B cell (primary cell): ENCODE measurements around the gene DUSP9. TPM values are rescaled to one million over a fixed set of nuclear protein-coding genes. Genes with fewer than 3 reads are reported as not detected.

Experiments
- ATAC-seq: fragments of 200-7000 bp; cut with Tn5 transposase; one replicate; pipeline ENCODE4 v1.10.0; 2021; ENCODE audit warnings: low read depth, mild to moderate bottlenecking, moderate number of reproducible peaks, moderate library complexity
- CTCF ChIA-PET: fragments of 350-600 bp; sonication (Branson Sonifier 250); formaldehyde crosslinking; loops from one replicate; lab custom pipeline; 2021; ENCODE audit warnings: antibody characterized with exemption, inconsistent platforms; lab: Charles Lee
- POLR2A ChIA-PET: fragments of 350-600 bp; sonication (Branson Sonifier 250); formaldehyde crosslinking; loops from one replicate; lab custom pipeline; 2021; ENCODE audit warnings: antibody characterized with exemption; lab: Charles Lee
- DNase-seq: peaks from one replicate; pipeline ENCODE4 v3.0.0; 2013
- H2AFZ ChIP-seq: 2 replicates; pipeline ENCODE4 v1.6.1; 2012; ENCODE audit warnings: mild to moderate bottlenecking, low read depth, low read length; ENCODE audit not compliant: insufficient read depth, poor library complexity, severe bottlenecking
- H3K27ac ChIP-seq, 2 donors: 1 replicate in 1 of 2; 2 replicates in 1 of 2; pipeline ENCODE4 v1.5.1; 2012 to 2013; ENCODE audit warnings: low read length in 2 of 2, mild to moderate bottlenecking in 2 of 2, moderate library complexity in 1 of 2
- H3K27me3 ChIP-seq, 4 experiments: fragments of 200-600 bp in 1 of 4; sonication (generic) in 1 of 4; replicated peaks in 1 of 4; 1 replicate in 2 of 4; 2 replicates in 2 of 4; pipeline versions ENCODE4 v1.6.1 to v1.7.0; 2013 to 2016; ENCODE audit warnings: low read length in 3 of 4, mild to moderate bottlenecking in 2 of 4, mixed read lengths in 1 of 4, moderate library complexity in 1 of 4; ENCODE audit not compliant: insufficient read depth in 4 of 4, control insufficient read depth in 3 of 4; ENCODE audit errors: control extremely low read depth in 1 of 4
- H3K36me3 ChIP-seq, 2 experiments: replicated peaks in 1 of 2; 1 replicate in 1 of 2; 2 replicates in 1 of 2; pipeline versions ENCODE4 v1.6.1 to v1.7.1; 2013; ENCODE audit warnings: low read length in 1 of 2; ENCODE audit not compliant: insufficient read depth in 2 of 2, control insufficient read depth in 1 of 2; ENCODE audit errors: control extremely low read depth in 1 of 2, extremely low read depth in 1 of 2
- H3K4me1 ChIP-seq, 2 donors: fragments of 200-600 bp in 1 of 2; sonication (generic) in 1 of 2; 1 replicate in 1 of 2; 2 replicates in 1 of 2; pipeline versions ENCODE4 v1.5.1 to v1.6.1; 2013 to 2017; ENCODE audit warnings: low read length in 2 of 2; ENCODE audit not compliant: control insufficient read depth in 2 of 2, insufficient read depth in 2 of 2
- H3K4me2 ChIP-seq: replicated peaks from 2 replicates; pipeline ENCODE3; 2012; ENCODE audit warnings: mild to moderate bottlenecking, low read depth, low read length; ENCODE audit not compliant: poor library complexity, severe bottlenecking
- H3K4me3 ChIP-seq, 5 experiments: fragments of 200-600 bp in 1 of 5; sonication (generic) in 1 of 5; 1 replicate in 3 of 5; 2 replicates in 2 of 5; pipeline versions ENCODE4 v1.5.1 to v1.7.0; 2011 to 2016; ENCODE audit warnings: low read length in 4 of 5, mild to moderate bottlenecking in 4 of 5, low read depth in 2 of 5, control low read depth in 1 of 5, moderate library complexity in 1 of 5; ENCODE audit not compliant: insufficient read depth in 1 of 5; ENCODE audit errors: control extremely low read depth in 1 of 5, extremely low read depth in 1 of 5
- H3K79me2 ChIP-seq: fragments of 200-600 bp; sonication (generic); one replicate; pipeline ENCODE4 v1.6.0; 2016; ENCODE audit warnings: low read length; ENCODE audit not compliant: control insufficient read depth, insufficient read depth
- H3K9ac ChIP-seq: fragments of 200-600 bp; sonication (generic); 2 replicates; pipeline ENCODE4 v1.6.1; 2017; ENCODE audit warnings: mild to moderate bottlenecking, low read length, moderate library complexity
- H3K9me3 ChIP-seq, 3 donors: one replicate each; pipeline versions ENCODE4 v1.6.1 to v1.7.1; 2013; ENCODE audit warnings: low read length in 2 of 3; ENCODE audit not compliant: control insufficient read depth in 2 of 3, insufficient read depth in 1 of 3; ENCODE audit errors: control extremely low read depth in 1 of 3
- H4K20me1 ChIP-seq: 2 replicates; pipeline ENCODE4 v1.6.0; 2012; ENCODE audit warnings: mild to moderate bottlenecking, low read length; ENCODE audit not compliant: insufficient read depth, control insufficient read depth, poor library complexity, severe bottlenecking
- H3K27ac Mint-ChIP-seq: one replicate; pipeline ENCODE4 v1.8.0; 2021; ENCODE audit warnings: mixed read lengths
- H3K27me3 Mint-ChIP-seq: one replicate; pipeline ENCODE4 v1.8.0; 2021; ENCODE audit warnings: mixed read lengths
- H3K4me1 Mint-ChIP-seq: one replicate; pipeline ENCODE4 v1.8.0; 2021; ENCODE audit warnings: mixed read lengths
- H3K4me3 Mint-ChIP-seq: one replicate; pipeline ENCODE4 v1.8.0; 2021; ENCODE audit warnings: mixed read lengths
- H3K9me3 Mint-ChIP-seq: one replicate; pipeline ENCODE4 v1.8.0; 2022; ENCODE audit warnings: mixed read lengths; ENCODE audit not compliant: insufficient read depth
- EZH2 ChIP-seq: IDR thresholded peaks from 2 replicates; pipeline ENCODE4 v1.6.1; 2012; ENCODE audit warnings: borderline replicate concordance, low read depth, mild to moderate bottlenecking, moderate library complexity, low read length; ENCODE audit not compliant: insufficient read depth, poor library complexity, severe bottlenecking
- WGBS: methylation state at CpG from one replicate; pipeline ENCODE4 v1.1.5; 2013; ENCODE audit warnings: missing lambda C conversion rate; ENCODE audit not compliant: insufficient coverage; 5-methylcytosine and 5-hydroxymethylcytosine counted together
- intact Hi-C: fragments of 100-400 bp; cut with micrococcal nuclease; formaldehyde crosslinking; loops from one replicate; pipeline ENCODE4 v1.10.0; 2022
- polyA plus RNA-seq: library from polyadenylated mRNA; depleted of rRNA; stranded (reverse); fragments of >200 nt; gene quantifications from 2 replicates; pipeline ENCODE4 v1.2.3, GENCODE V29; 2012
- total RNA-seq, 2 donors: library from RNA; stranded (reverse); fragments of 120-200 nt in 1 of 2; gene quantifications; 1 replicate in 1 of 2; 2 replicates in 1 of 2; pipeline versions ENCODE4 v1.2.3 to v1.2.4, GENCODE V29; 2013 to 2022
- TF ChIP-seq, protein P1 (sequence below): fragments of 200-600 bp; IDR thresholded peaks from one replicate; pipeline ENCODE4 v1.8.0; 2022; ENCODE audit warnings: antibody characterized with exemption, mild to moderate bottlenecking

The DUSP9 gene
- total and polyA plus RNA-seq, 2 donors (not counting 1 experiment from before 2014, with no cell fraction given): not detected

DNA sequence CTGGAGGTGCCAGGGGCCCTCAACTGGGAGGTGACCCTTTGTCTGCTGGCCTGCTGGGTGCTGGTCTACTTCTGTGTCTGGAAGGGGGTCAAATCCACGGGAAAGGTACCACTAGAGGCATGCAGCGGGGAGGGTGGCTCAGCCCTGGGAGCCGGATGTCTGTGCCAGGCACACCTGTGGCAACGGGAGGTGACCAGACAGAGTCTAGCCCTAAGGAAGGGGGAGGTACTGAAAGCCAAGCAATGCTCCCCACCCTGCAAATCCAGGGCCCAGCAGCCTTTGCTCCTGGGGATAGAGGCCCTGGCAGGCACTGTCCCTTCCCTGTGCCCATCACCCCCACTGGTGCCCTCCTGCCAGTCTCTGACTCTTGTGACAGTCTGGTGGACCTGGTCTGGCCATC lies 45.0 kb downstream of the DUSP9 start:
- Histone ChIP-seq H3K9me3 (no peaks in the 10 kb centered on the region), H3K36me3 (no peaks in the 10 kb centered on the region), H4K20me1 (no peaks in the 10 kb centered on the region), H3K4me1 (peaks cover 0 to 4% of the 10 kb centered on the region in 2 donors), H2AFZ (no peak overlapping the region), H3K27me3 (peaks cover 0 to 11% (median 0%) of the 10 kb centered on the region in 4 experiments), H3K27ac (no peak overlapping the region), H3K79me2 (no peaks in the 10 kb centered on the region), H3K9ac (no peak overlapping the region), H3K4me2 (no peak overlapping the region), H3K4me3 (no peak overlapping the region)
- no peaks in the 10 kb centered on the region for H3K9me3 Mint-ChIP-seq
- TF ChIP-seq EZH2: no peak
- TF ChIP-seq, protein P1, sequence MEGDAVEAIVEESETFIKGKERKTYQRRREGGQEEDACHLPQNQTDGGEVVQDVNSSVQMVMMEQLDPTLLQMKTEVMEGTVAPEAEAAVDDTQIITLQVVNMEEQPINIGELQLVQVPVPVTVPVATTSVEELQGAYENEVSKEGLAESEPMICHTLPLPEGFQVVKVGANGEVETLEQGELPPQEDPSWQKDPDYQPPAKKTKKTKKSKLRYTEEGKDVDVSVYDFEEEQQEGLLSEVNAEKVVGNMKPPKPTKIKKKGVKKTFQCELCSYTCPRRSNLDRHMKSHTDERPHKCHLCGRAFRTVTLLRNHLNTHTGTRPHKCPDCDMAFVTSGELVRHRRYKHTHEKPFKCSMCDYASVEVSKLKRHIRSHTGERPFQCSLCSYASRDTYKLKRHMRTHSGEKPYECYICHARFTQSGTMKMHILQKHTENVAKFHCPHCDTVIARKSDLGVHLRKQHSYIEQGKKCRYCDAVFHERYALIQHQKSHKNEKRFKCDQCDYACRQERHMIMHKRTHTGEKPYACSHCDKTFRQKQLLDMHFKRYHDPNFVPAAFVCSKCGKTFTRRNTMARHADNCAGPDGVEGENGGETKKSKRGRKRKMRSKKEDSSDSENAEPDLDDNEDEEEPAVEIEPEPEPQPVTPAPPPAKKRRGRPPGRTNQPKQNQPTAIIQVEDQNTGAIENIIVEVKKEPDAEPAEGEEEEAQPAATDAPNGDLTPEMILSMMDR: no peak
- DNase-seq: no peak
- no peak for ATAC-seq
- ChIA-PET POLR2A (no interaction called here), CTCF (no interaction called here)
- 88% methylated on average over 3 of the region's 4 CpGs for WGBS
- H3K4me1 Mint-ChIP-seq: no peaks in the 10 kb centered on the region
- no peak overlapping the region for H3K4me3 Mint-ChIP-seq
- H3K27me3 Mint-ChIP-seq: no peaks in the 10 kb centered on the region
- no peak overlapping the region for H3K27ac Mint-ChIP-seq
- intact Hi-C loops: no loop called here

DNA sequence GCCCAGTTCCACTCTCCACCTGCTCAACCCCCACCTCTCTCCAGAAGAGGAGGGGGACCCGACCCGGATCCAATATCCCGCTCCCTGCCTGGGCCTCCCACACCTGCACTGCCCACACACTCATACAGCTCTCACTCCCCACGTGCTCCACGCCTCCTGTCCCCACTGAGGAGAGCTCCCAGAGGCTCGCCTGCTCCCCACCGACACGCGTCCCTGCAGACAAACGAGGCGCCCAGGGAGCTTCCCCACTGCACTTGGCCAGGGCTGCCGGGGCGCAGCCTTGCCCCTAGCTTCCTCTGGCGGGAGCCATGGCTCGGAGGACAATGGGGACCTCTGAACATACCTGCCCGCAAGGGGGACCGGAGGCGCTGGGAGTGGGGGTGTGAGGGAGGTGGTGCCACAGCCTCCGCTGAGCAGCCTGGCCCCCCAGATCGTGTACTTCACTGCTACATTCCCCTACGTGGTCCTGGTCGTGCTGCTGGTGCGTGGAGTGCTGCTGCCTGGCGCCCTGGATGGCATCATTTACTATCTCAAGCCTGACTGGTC lies 45.7 kb downstream of the DUSP9 start:
- H3K27ac Mint-ChIP-seq: no peak overlapping the region
- no peaks in the 10 kb centered on the region for H3K9me3 Mint-ChIP-seq
- CTCF ChIA-PET: no interaction called here
- intact Hi-C loops: no loop called here
- no peaks in the 10 kb centered on the region for H3K27me3 Mint-ChIP-seq
- no peak for DNase-seq
- no peak overlapping the region for H3K4me3 Mint-ChIP-seq
- Histone ChIP-seq H3K9ac (no peak overlapping the region), H3K27me3 (peaks cover 0 to 11% (median 0%) of the 10 kb centered on the region in 4 experiments), H4K20me1 (no peaks in the 10 kb centered on the region), H3K9me3 (no peaks in the 10 kb centered on the region), H3K4me1 (no peaks in the 10 kb centered on the region), H3K36me3 (no peaks in the 10 kb centered on the region), H3K4me3 (no peak overlapping the region), H3K27ac (no peak overlapping the region), H3K4me2 (no peak overlapping the region), H2AFZ (no peak overlapping the region), H3K79me2 (no peaks in the 10 kb centered on the region)
- POLR2A ChIA-PET: no interaction called here
- H3K4me1 Mint-ChIP-seq: no peaks in the 10 kb centered on the region
- no peak for TF ChIP-seq EZH2
- TF ChIP-seq, protein P1: no peak
- WGBS: 74% methylated on average over 10 of the region's 24 CpGs
- ATAC-seq: no peak
